K562 (cell line): ENCODE results near the gene TLCD1. TPM values are rescaled to one million over a fixed set of nuclear protein-coding genes. Genes with fewer than 3 reads are reported as not detected.

Source experiments
- ATF1 ChIP-seq, 2 experiments: fragments of 450-650 bp in 1 of 2; IDR thresholded peaks; 2 replicates each; pipeline ENCODE4 v1.6.1; 2016; ENCODE audit warnings: missing compliant biosample characterization in 1 of 2, missing genetic modification characterization in 1 of 2
- E2F1 ChIP-seq: sonication (generic); formaldehyde crosslinking; IDR thresholded peaks from 2 replicates; pipeline ENCODE4 v1.8.1; 2023; ENCODE audit warnings: mild to moderate bottlenecking, missing genetic modification reagents, moderate library complexity
- ELK1 ChIP-seq: sonication (generic); formaldehyde crosslinking; IDR thresholded peaks from 2 replicates; pipeline ENCODE4 v1.8.1; 2022; ENCODE audit warnings: missing genetic modification reagents
- KDM1A ChIP-seq, 2 experiments: fragments of 450-650 bp; IDR thresholded peaks; 2 replicates each; pipeline ENCODE4 v1.6.1; 2016; ENCODE audit warnings: mild to moderate bottlenecking in 2 of 2
- KLF1 ChIP-seq: fragments of 450-650 bp; IDR thresholded peaks from 2 replicates; pipeline ENCODE4 v1.6.1; 2016; ENCODE audit warnings: missing genetic modification characterization, missing compliant biosample characterization
- LARP7 ChIP-seq: fragments of 450-650 bp; IDR thresholded peaks from 2 replicates; pipeline ENCODE4 v1.6.1; 2016
- PHF21A ChIP-seq: fragments of 450-650 bp; IDR thresholded peaks from 2 replicates; pipeline ENCODE4 v1.6.1; 2017; ENCODE audit warnings: low read depth, borderline replicate concordance
- PHTF2 ChIP-seq: fragments of 250-450 bp; sonication (Bioruptor Pico); IDR thresholded peaks from 2 replicates; pipeline ENCODE4 v1.5.0; 2021; ENCODE audit warnings: mild to moderate bottlenecking
- PURB ChIP-seq: sonication (generic); formaldehyde crosslinking; IDR thresholded peaks from 2 replicates; pipeline ENCODE4 v1.9.0; 2021; ENCODE audit warnings: low read depth, mild to moderate bottlenecking, missing genetic modification reagents
- RNF219 ChIP-seq: fragments of 250-450 bp; sonication (Bioruptor Pico); IDR thresholded peaks from 2 replicates; pipeline ENCODE4 v1.5.0; 2022; ENCODE audit warnings: mild to moderate bottlenecking
- SMARCC2 ChIP-seq: fragments of 450-650 bp; IDR thresholded peaks from 2 replicates; pipeline ENCODE4 v1.6.1; 2017; ENCODE audit warnings: antibody characterized with exemption, moderate library complexity, mild to moderate bottlenecking, low read depth
- SRSF9 ChIP-seq: fragments of 200-400 bp; formaldehyde crosslinking; IDR thresholded peaks from 2 replicates; pipeline ENCODE4 v1.6.1; 2017; ENCODE audit warnings: low read depth, low read length, borderline replicate concordance
- TRIM24 ChIP-seq, 2 experiments: fragments of 450-650 bp; IDR thresholded peaks; 2 replicates each; pipeline ENCODE4 v1.6.1; 2016
- ZHX1 ChIP-seq: fragments of 150-350 bp; conservative IDR thresholded peaks from 2 replicates; pipeline ENCODE4 v1.6.1; 2014; ENCODE audit warnings: low read length
- ZNF277 ChIP-seq: fragments of 250-450 bp; sonication (Bioruptor Pico); IDR thresholded peaks from 2 replicates; pipeline ENCODE4 v1.8.0; 2022; ENCODE audit warnings: inconsistent platforms, mild to moderate bottlenecking, moderate library complexity, borderline replicate concordance
- ZNF57 ChIP-seq: fragments of 450-650 bp; formaldehyde crosslinking; IDR thresholded peaks from 2 replicates; pipeline ENCODE4 v1.4.0; 2020; ENCODE audit warnings: mild to moderate bottlenecking, moderate library complexity
- polyA plus RNA-seq, 8 experiments: library from polyadenylated mRNA; depleted of rRNA in 4 of 8; stranded (reverse) in 5 of 8; unstranded in 3 of 8; fragments of >200 nt; fragmentation: Nextera tagmentation in 2 of 8; fragmentation: Illumina TruSeq in 1 of 8; extraction: Ambion mirVana in 2 of 8; extraction: Trizol in 1 of 8; gene quantifications; 2 replicates each; pipeline versions ENCODE4 v1.2.1 to v1.2.3, GENCODE V29; 2011 to 2014; ENCODE audit warnings: inconsistent platforms in 1 of 8, missing spikeins in 1 of 8
- total RNA-seq, 7 experiments: library from RNA; depleted of rRNA in 6 of 7; stranded (reverse); fragments of >200 nt in 6 of 7; fragmentation: Illumina TruSeq in 2 of 7; extraction: Trizol in 2 of 7; gene quantifications; 2 replicates each; pipeline versions ENCODE4 v1.2.1 to v1.2.3, GENCODE V29; 2011 to 2021; ENCODE audit warnings: low replicate concordance in 1 of 7
- TF ChIP-seq, protein P1 (sequence below): sonication (generic); formaldehyde crosslinking; IDR thresholded peaks from 2 replicates; pipeline ENCODE4 v1.8.0; 2022; ENCODE audit warnings: mild to moderate bottlenecking, missing genetic modification reagents, borderline replicate concordance

TLCD1 gene
- total and polyA plus RNA-seq, 9 of the 15 experiments (the other 6 are each of a cell fraction or from before 2014, with no cell fraction given) = 6.8 to 37.7 (median 21.7) TPM

GRCh38 chr17:28720247-28720996 is 5.6 kb downstream of the TLCD1 start (continued):
- no peak for TF ChIP-seq RNF219 (CRISPR knock-in tag)
- no peak for TF ChIP-seq E2F1 (CRISPR knock-in tag)
- no peak for TF ChIP-seq ELK1 (CRISPR knock-in tag)
- TF ChIP-seq ZNF57 (CRISPR knock-in tag) = no peak
- TF ChIP-seq ZHX1 = no peak
- TF ChIP-seq PHF21A = no peak
- TF ChIP-seq PURB (CRISPR knock-in tag) = no peak
- TF ChIP-seq TRIM24 (IDR thresholded peaks at IDR 0.05) = 0 out of 4 replicates have a peak, but pooled peaks of 1 of the 2 experiments have one; percentile 1
- 0 out of 2 replicates have a peak, but pooled peaks have one; percentile 37 for TF ChIP-seq KLF1 (tag)
- no peak for TF ChIP-seq SMARCC2
- TF ChIP-seq SRSF9 = no peak
- TF ChIP-seq PHTF2 (CRISPR knock-in tag) = 0 out of 2 replicates have a peak, but pooled peaks have one; percentile 1
- TF ChIP-seq, protein P1, sequence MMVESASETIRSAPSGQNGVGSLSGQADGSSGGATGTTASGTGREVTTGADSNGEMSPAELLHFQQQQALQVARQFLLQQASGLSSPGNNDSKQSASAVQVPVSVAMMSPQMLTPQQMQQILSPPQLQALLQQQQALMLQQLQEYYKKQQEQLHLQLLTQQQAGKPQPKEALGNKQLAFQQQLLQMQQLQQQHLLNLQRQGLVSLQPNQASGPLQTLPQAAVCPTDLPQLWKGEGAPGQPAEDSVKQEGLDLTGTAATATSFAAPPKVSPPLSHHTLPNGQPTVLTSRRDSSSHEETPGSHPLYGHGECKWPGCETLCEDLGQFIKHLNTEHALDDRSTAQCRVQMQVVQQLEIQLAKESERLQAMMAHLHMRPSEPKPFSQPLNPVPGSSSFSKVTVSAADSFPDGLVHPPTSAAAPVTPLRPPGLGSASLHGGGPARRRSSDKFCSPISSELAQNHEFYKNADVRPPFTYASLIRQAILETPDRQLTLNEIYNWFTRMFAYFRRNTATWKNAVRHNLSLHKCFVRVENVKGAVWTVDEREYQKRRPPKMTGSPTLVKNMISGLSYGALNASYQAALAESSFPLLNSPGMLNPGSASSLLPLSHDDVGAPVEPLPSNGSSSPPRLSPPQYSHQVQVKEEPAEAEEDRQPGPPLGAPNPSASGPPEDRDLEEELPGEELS (CRISPR knock-in tag) = no peak
- no peak for TF ChIP-seq ZNF277 (CRISPR knock-in tag)
- TF ChIP-seq LARP7 = peak; percentile 1; the same call in 1 of the 2 replicates
- TF ChIP-seq ATF1 (CRISPR knock-in tag; IDR thresholded peaks at IDR 0.05) = no peak
- TF ChIP-seq ATF1 (tag; IDR thresholded peaks at IDR 0.05) = no peak
- no peak for TF ChIP-seq KDM1A (IDR thresholded peaks at IDR 0.05)
